ENCODE results near the gene CDPF1.

CDPF1 gene

GRCh38 chr22:46262449-46263215, 12.5 kb upstream of the CDPF1 start:
- peak overlapping the region; percentile 61 for H3K9ac ChIP-seq (ENCODE audit: insufficient read length, low read depth)
- H3K9me3 ChIP-seq (ENCODE audit: insufficient read depth, low read length), result peaks cover 27% of the 10 kb centered on the region; the same call in 1 of the 2 replicates
- H3K4me1 ChIP-seq (ENCODE audit: insufficient read depth, insufficient read length), result no peaks in the 10 kb centered on the region
- no peaks in the 10 kb centered on the region for H3K36me3 ChIP-seq (ENCODE audit: insufficient read depth, insufficient read length, low read length)
- DNase-seq (ENCODE audit: low read depth, low spot score), result peak; percentile 22
- H3K27me3 ChIP-seq (ENCODE audit: insufficient read depth, insufficient read length), result peaks cover 56% of the 10 kb centered on the region
- H3K4me3 ChIP-seq (ENCODE audit: insufficient read length, low read depth), result peak overlapping the region; percentile 32
- TF ChIP-seq SUZ12 (IDR thresholded peaks at IDR 0.05; ENCODE audit: extremely low read depth, insufficient read depth, insufficient read length) (no peak), YY1 (IDR thresholded peaks at IDR 0.05; ENCODE audit: insufficient read depth, insufficient read length) (no peak), ZNF274 (IDR thresholded peaks at IDR 0.05; ENCODE audit: low read depth, low read length) (no peak)

GRCh38 chr22:46260038-46260437, 9.9 kb upstream of the CDPF1 start:
- Histone ChIP-seq H3K9me3 (ENCODE audit: insufficient read depth, low read length) (peaks cover 16% of the 10 kb centered on the region; the same call in 1 of the 2 replicates), H3K36me3 (ENCODE audit: insufficient read depth, insufficient read length, low read length) (no peaks in the 10 kb centered on the region), H3K27me3 (ENCODE audit: insufficient read depth, insufficient read length) (peaks cover 41% of the 10 kb centered on the region), H3K4me1 (ENCODE audit: insufficient read depth, insufficient read length) (no peaks in the 10 kb centered on the region), H3K9ac (ENCODE audit: insufficient read length, low read depth) (no peak overlapping the region), H3K4me3 (ENCODE audit: insufficient read length, low read depth) (no peak overlapping the region)
- DNase-seq (ENCODE audit: low read depth, low spot score), result no peak
- TF ChIP-seq ZNF274 (IDR thresholded peaks at IDR 0.05; ENCODE audit: low read depth, low read length) (no peak), YY1 (IDR thresholded peaks at IDR 0.05; ENCODE audit: insufficient read depth, insufficient read length) (no peak), SUZ12 (IDR thresholded peaks at IDR 0.05; ENCODE audit: extremely low read depth, insufficient read depth, insufficient read length) (no peak)

- H3K36me3 ChIP-seq (ENCODE audit: insufficient read depth, insufficient read length, low read length), result no peaks in the 10 kb centered on the region
- no peak overlapping the region for H3K9ac ChIP-seq (ENCODE audit: insufficient read length, low read depth)
- H3K9me3 ChIP-seq (ENCODE audit: insufficient read depth, low read length), result peaks cover 14% of the 10 kb centered on the region; the same call in 1 of the 2 replicates
- H3K4me1 ChIP-seq (ENCODE audit: insufficient read depth, insufficient read length), result no peaks in the 10 kb centered on the region
- H3K4me3 ChIP-seq (ENCODE audit: insufficient read length, low read depth), result no peak overlapping the region
- DNase-seq (ENCODE audit: low read depth, low spot score), result no peak
- TF ChIP-seq ZNF274 (IDR thresholded peaks at IDR 0.05; ENCODE audit: low read depth, low read length) (no peak), SUZ12 (IDR thresholded peaks at IDR 0.05; ENCODE audit: extremely low read depth, insufficient read depth, insufficient read length) (no peak), YY1 (IDR thresholded peaks at IDR 0.05; ENCODE audit: insufficient read depth, insufficient read length) (no peak)
- peaks cover 41% of the 10 kb centered on the region for H3K27me3 ChIP-seq (ENCODE audit: insufficient read depth, insufficient read length)
These were observed 9.3 kb upstream of the CDPF1 start for GRCh38 chr22:46259374-46259773.

GRCh38 chr22:46256358-46256958, 6.4 kb upstream of the CDPF1 start:
- Histone ChIP-seq H3K9ac (ENCODE audit: insufficient read length, low read depth) (no peak overlapping the region), H3K4me1 (ENCODE audit: insufficient read depth, insufficient read length) (no peaks in the 10 kb centered on the region), H3K36me3 (ENCODE audit: insufficient read depth, insufficient read length, low read length) (no peaks in the 10 kb centered on the region), H3K4me3 (ENCODE audit: insufficient read length, low read depth) (no peak overlapping the region), H3K9me3 (ENCODE audit: insufficient read depth, low read length) (no peaks in the 10 kb centered on the region), H3K27me3 (ENCODE audit: insufficient read depth, insufficient read length) (peaks cover 17% of the 10 kb centered on the region)
- DNase-seq (ENCODE audit: low read depth, low spot score), result no peak
- TF ChIP-seq YY1 (IDR thresholded peaks at IDR 0.05; ENCODE audit: insufficient read depth, insufficient read length) (no peak), SUZ12 (IDR thresholded peaks at IDR 0.05; ENCODE audit: extremely low read depth, insufficient read depth, insufficient read length) (no peak), ZNF274 (IDR thresholded peaks at IDR 0.05; ENCODE audit: low read depth, low read length) (no peak)

GRCh38 chr22:46251816-46252380, 1.8 kb upstream of the CDPF1 start:
- no peak for DNase-seq (ENCODE audit: low read depth, low spot score)
- Histone ChIP-seq H3K9me3 (ENCODE audit: insufficient read depth, low read length) (no peaks in the 10 kb centered on the region), H3K9ac (ENCODE audit: insufficient read length, low read depth) (no peak overlapping the region), H3K27me3 (ENCODE audit: insufficient read depth, insufficient read length) (peaks cover 4% of the 10 kb centered on the region), H3K4me1 (ENCODE audit: insufficient read depth, insufficient read length) (peaks cover 4% of the 10 kb centered on the region), H3K36me3 (ENCODE audit: insufficient read depth, insufficient read length, low read length) (peaks cover 14% of the 10 kb centered on the region), H3K4me3 (ENCODE audit: insufficient read length, low read depth) (no peak overlapping the region)
- TF ChIP-seq ZNF274 (IDR thresholded peaks at IDR 0.05; ENCODE audit: low read depth, low read length), result no peak
- TF ChIP-seq YY1 (IDR thresholded peaks at IDR 0.05; ENCODE audit: insufficient read depth, insufficient read length), result no peak
- no peak for TF ChIP-seq SUZ12 (IDR thresholded peaks at IDR 0.05; ENCODE audit: extremely low read depth, insufficient read depth, insufficient read length)

GRCh38 chr22:46251266-46251665, 1.2 kb upstream of the CDPF1 start:
- no peak for TF ChIP-seq YY1 (IDR thresholded peaks at IDR 0.05; ENCODE audit: insufficient read depth, insufficient read length)
- no peak for TF ChIP-seq ZNF274 (IDR thresholded peaks at IDR 0.05; ENCODE audit: low read depth, low read length)
- no peak for DNase-seq (ENCODE audit: low read depth, low spot score)
- H3K36me3 ChIP-seq (ENCODE audit: insufficient read depth, insufficient read length, low read length), result peaks cover 19% of the 10 kb centered on the region
- H3K9ac ChIP-seq (ENCODE audit: insufficient read length, low read depth), result no peak overlapping the region
- peaks cover 4% of the 10 kb centered on the region for H3K4me1 ChIP-seq (ENCODE audit: insufficient read depth, insufficient read length)
- no peak overlapping the region for H3K4me3 ChIP-seq (ENCODE audit: insufficient read length, low read depth)
- H3K9me3 ChIP-seq (ENCODE audit: insufficient read depth, low read length), result no peaks in the 10 kb centered on the region
- H3K27me3 ChIP-seq (ENCODE audit: insufficient read depth, insufficient read length), result peaks cover 4% of the 10 kb centered on the region

GRCh38 chr22:46250783-46251125, 661 bp upstream of the CDPF1 start:
- no peak for DNase-seq (ENCODE audit: low read depth, low spot score)
- Histone ChIP-seq H3K4me3 (ENCODE audit: insufficient read length, low read depth) (peak overlapping the region; percentile 74), H3K27me3 (ENCODE audit: insufficient read depth, insufficient read length) (peaks cover 4% of the 10 kb centered on the region), H3K9ac (ENCODE audit: insufficient read length, low read depth) (peak overlapping the region; percentile 88), H3K9me3 (ENCODE audit: insufficient read depth, low read length) (no peaks in the 10 kb centered on the region), H3K36me3 (ENCODE audit: insufficient read depth, insufficient read length, low read length) (peaks cover 21% of the 10 kb centered on the region), H3K4me1 (ENCODE audit: insufficient read depth, insufficient read length) (peaks cover 4% of the 10 kb centered on the region)
- TF ChIP-seq YY1 (IDR thresholded peaks at IDR 0.05; ENCODE audit: insufficient read depth, insufficient read length) (no peak), ZNF274 (IDR thresholded peaks at IDR 0.05; ENCODE audit: low read depth, low read length) (no peak), SUZ12 (IDR thresholded peaks at IDR 0.05; ENCODE audit: extremely low read depth, insufficient read depth, insufficient read length) (no peak)
